Choroid plexus epithelial cell (primary cell): ENCODE results near the gene ABTB1.
A peak's percentile ranks its signal among the peaks of the same experiment; 100 is the strongest.

ENCODE experiments used
- DNase-seq: peaks from one replicate; pipeline ENCODE4 v3.0.0-alpha.2; 2010; ENCODE audit warnings: low read depth
- H3K4me3 ChIP-seq: 2 replicates; pipeline ENCODE4 v1.5.1; 2011; ENCODE audit warnings: low read depth, mild to moderate bottlenecking, control low read depth, low read length, moderate library complexity
- TF ChIP-seq, protein P1 (sequence below): conservative IDR thresholded peaks from 2 replicates; pipeline ENCODE4 v1.5.1; 2011; ENCODE audit warnings: low read depth, mild to moderate bottlenecking, control low read depth, inconsistent platforms, low read length, moderate library complexity

The ABTB1 gene

DNA sequence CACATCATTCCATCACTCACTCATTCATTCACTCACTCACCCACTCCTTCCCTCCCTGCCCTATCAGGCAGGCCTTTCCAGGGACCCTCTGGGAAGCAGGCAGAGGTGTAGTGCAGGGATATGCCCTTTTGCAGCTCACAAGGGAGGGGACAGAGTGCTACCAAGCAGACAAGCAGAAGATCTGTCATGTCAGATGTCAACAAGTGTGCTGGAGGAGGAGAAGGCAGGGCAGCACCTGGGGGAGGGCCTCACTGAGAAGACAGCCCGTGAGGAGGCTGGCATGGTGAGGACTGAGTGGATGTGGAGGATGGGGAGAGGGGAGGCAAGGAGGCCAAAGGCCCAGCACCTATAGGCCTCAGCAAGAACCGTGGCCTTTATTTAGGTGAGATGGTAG, 15.3 kb downstream of the ABTB1 start:
- DNase-seq, result no peak
- no peak overlapping the region for H3K4me3 ChIP-seq
- TF ChIP-seq, protein P1, sequence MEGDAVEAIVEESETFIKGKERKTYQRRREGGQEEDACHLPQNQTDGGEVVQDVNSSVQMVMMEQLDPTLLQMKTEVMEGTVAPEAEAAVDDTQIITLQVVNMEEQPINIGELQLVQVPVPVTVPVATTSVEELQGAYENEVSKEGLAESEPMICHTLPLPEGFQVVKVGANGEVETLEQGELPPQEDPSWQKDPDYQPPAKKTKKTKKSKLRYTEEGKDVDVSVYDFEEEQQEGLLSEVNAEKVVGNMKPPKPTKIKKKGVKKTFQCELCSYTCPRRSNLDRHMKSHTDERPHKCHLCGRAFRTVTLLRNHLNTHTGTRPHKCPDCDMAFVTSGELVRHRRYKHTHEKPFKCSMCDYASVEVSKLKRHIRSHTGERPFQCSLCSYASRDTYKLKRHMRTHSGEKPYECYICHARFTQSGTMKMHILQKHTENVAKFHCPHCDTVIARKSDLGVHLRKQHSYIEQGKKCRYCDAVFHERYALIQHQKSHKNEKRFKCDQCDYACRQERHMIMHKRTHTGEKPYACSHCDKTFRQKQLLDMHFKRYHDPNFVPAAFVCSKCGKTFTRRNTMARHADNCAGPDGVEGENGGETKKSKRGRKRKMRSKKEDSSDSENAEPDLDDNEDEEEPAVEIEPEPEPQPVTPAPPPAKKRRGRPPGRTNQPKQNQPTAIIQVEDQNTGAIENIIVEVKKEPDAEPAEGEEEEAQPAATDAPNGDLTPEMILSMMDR, result no peak

DNA sequence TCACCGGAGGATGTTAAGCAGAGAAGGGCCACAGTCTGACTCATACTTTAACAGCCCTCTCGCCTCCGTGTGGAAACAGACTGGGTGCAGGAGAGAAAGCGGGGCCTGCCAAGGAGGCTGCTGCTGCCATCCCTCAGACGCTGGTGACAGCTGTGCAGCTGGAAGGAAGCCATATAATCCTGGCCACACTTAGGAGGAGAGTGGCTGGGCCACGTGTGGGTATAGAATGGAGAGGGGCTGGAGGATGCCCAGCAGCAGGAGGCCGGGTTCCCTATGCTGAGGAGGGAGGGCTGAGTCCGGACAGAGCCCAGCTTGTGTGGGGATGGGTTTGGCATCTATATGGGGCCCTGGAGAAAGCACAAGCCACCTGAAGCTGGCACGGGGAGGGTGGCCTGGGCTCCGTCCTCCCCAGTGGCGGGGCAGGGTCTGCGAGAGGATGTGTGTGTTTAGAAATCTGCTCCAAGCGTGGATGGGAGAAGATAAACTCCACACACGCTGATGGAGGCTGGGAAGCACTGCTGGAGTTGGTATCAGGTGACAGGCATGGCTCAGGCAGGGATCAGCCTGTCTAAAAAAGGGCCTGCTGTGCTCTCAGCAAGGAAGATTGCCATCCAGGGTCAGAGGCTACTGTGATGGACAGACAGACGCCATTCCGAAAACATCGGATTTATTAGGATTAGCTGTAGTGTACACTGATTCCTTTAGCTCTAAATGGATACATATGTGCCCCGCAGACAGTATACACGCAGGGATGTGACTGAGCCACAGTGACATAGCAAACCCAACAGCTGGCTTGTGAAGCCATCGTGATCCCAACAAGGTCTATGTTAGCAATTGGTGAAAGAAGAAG, 15.9 kb downstream of the ABTB1 start:
- DNase-seq, result peak; percentile 39
- TF ChIP-seq, protein P1, result no peak
- no peak overlapping the region for H3K4me3 ChIP-seq

DNA sequence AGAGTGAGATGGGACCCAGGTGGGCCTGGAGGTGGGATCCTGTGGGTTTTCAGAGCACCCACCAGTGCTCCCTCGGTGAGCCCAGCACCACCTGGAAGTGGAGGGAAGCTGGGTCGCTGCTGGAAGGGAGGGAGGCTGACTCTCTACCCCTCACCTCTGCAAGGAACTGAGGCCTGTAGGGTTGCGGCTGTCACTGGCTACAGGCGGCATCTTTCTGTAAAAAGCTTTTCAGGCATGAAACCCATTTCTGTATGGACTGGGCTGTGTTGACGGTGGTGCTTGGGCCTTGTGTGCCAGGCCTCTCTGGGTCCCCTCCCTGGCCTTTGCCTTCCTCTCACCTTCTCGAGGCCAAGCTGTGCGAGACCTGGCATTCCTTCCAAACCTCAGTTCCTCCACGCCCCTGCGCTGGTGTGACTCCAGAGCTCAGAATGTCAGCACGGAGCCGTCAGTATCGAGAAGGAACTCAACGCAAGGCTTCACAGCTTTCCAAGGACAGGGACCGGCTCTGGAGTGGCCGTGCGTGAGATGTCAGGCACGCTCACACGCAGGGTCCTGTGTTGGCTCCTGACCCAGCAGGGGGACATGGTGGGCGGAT, 16.6 kb downstream of the ABTB1 start:
- no peak overlapping the region for H3K4me3 ChIP-seq
- no peak for DNase-seq
- TF ChIP-seq, protein P1, result no peak

DNA sequence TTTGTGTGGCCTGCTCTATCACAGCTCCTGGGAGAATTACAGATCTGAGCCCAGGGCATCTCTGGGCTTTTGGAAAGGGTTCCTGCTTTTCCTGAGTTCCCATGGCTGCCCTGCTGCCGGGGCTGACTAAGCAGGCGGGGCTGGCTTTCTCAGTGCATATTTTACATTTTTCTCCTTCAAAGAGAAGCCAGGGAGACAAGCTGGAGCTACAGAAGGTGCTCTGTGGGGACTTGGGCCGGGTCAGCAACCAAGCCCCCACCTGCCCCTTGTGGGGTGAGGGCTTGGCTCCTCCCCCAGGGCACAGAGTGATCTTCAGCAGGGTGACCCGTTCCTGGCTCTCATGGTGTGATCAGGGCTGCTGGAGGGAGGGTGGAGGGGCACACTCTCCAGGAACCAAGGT, 17.4 kb downstream of the ABTB1 start:
- peak; percentile 71 for DNase-seq
- H3K4me3 ChIP-seq, result no peak overlapping the region
- TF ChIP-seq, protein P1, result no peak

DNA sequence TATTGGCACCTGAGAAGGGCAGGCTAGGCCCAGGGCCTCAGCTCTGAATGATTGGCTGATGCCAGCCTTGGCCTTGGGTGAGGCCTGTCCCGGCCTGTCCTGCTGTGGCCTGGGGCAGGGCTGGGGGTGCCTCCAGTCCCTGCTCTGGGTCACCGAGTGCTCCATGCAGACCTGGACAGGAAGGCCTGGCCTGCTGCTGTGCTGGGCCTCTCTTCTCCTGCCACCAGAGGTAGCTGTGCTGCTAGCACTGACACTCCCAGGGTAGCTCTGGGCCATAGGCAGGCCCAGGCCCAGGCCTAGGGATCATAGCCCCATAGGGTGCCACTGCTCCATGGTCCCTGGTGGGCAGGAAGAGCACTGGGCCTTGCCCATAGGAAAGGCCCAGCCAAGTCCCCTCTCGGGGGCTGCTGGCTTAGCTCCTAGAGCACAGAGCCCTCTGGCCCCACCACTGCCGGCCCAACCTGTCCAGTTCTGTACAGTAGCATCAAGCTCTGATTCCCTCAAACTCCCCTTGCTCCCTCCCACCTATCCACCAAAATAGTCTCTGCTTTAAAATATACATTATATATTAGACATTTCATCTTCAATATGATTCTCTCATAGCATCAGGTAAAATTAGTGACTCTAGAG, 18.2 kb downstream of the ABTB1 start:
- peak; percentile 79 for DNase-seq
- TF ChIP-seq, protein P1, result peak; percentile 92
- H3K4me3 ChIP-seq, result no peak overlapping the region

DNA sequence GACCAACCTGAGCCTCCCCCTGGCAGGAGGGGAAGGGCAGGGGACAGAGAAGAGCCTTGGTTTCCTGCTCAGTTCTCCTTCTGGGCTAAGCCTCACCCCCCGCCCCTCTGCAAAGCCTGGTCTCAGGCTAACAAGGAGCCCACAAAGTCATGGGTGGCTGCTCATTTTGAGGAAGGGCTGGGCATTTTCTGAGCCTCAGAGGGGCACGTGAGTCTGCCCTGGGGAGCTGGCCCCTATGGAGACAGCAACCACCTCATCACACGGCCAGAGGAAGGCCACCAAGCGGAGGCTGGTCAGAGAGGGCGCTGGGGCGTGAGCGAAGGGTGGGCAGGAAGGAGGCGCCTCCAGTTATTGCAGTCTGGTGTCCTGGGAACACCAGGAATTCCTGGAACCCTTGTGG, 18.7 kb downstream of the ABTB1 start:
- no peak for DNase-seq
- TF ChIP-seq, protein P1, result no peak
- no peak overlapping the region for H3K4me3 ChIP-seq

DNA sequence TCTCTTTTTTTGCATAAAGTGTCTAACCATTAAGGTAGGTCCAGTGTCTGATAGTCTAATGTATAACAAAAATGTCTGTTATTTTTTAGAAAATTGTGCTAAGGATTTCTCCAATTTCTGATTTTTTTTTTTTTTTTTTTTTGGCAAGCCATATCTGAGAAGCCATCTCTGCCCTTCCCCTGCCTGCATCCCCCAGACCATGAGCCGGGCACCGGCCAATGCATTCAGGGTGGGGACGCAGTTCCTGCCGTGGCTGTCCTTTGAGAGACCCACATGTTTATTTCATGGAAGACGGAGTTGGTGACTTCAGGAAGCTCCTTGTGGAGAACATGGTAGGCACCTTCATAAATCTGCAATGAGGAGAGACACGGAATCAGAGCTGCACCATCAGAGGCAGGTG, 19.2 kb downstream of the ABTB1 start:
- H3K4me3 ChIP-seq, result no peak overlapping the region
- no peak for DNase-seq
- TF ChIP-seq, protein P1, result no peak
